Stimulated activated CD4-positive, alpha-beta T cell treated with anti-CD3 and anti-CD28 coated beads, Interleukin-1b, Interleukin-23, amount 100 ng/mL, for 1 hour (primary cell): ENCODE results near the gene PSMB2.

Source experiments
- DNase-seq, 2 donors: peaks; one replicate each; pipeline ENCODE4 v3.0.0-alpha.2; 2020; ENCODE audit warnings: low read depth in 2 of 2

Gene PSMB2

DNA sequence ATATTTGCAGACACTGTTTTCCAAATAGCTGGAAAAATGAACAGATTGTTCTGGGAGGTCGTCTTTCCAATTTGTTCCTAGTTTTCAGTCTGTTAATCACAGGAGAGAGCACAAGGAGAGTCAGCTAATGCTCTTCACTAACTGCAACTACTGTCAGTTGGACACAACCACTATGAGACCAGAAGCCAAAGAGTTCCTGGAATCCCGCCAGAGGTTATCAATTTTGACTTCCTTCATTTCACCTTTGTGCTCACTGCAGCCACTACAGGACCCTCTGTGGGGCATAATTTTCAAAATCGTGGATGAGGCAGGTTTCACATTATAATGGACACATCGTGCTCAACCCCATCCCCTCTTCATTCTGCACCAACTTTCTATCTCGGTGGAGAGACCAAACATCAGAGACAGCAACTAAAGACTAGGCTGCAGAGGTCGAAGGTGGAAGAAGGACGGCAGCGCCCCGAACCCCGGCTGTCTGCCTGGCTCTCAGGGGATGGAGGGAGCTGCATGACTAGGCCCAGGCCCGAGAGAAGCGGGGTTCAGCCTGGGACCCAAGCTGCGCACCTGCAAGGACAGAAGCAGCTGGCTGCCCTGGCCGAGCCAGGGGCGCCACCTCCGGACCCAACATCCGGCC is 84.7 kb downstream of the PSMB2 start:
- DNase-seq = no peak

GRCh38 chr1:35555601-35556477 is 85.5 kb downstream of the PSMB2 start:
- DNase-seq = no peak

DNA sequence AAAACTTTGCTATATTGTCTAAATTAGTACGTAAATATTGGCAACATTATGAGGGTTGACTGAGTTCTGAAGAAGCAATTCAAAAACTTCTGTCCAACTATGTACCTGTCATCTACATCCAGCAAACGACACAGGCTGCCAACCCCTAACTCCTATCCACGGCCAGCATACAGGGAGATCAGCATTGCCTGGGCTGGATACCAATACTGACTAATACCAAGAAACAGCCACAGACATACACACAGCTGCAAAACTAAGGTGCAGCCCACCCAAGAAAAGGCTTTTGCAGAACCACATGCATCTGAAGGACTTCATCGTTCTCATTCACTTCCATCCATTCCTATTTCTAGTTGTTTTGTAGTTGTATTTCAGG is 86.1 kb downstream of the PSMB2 start:
- no peak for DNase-seq

DNA sequence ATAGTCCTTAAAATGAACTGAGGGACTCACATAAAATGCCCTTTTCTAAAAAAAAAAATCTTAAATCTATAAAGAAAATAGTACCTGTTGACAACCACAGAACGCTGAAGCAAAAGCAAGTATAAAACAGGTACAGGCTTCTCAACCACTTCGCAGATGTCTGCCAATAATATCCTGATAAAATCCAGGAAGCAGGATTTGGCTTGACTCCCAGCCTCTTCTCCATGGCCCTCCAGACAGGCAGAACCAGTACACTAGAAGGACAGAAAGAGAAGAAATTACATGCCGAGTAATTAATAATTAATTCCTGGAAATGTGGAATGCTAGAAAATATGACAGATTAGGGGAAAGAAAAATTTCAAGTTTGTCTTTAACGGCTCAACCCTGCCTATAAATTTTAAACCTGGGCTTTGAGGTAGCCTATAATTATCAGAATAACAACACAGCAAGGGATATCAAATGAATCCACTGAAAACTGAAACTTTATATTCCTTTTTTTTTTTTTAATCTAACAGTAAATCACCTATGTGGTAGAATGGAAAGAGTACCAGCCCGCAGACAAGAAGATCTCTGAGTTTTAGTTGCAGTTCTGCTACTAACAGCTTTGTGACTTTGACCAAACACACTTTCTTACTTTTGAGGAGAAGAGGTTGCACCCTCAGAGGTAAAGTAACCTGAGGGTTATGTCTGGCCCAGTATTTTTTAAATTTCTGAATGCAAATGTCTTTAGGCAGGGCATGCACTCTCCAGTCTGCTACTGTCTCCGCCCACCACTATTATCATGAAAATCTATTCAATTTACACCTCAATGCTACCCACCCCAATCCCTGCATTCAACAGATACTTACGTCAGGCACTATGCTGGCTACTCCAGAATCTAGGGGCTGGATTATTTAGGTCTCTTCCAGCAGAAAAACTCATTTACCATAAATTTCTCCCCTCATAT is 86.8 kb downstream of the PSMB2 start:
- no peak for DNase-seq

GRCh38 chr1:35553851-35554250 is 87.5 kb downstream of the PSMB2 start:
- no peak for DNase-seq
